K562 (cell line): ENCODE data around the gene INCA1. TPM values are rescaled to one million over a fixed set of nuclear protein-coding genes. Genes with fewer than 3 reads are reported as not detected.

ENCODE experiments used
- CBFB ChIP-seq: sonication (generic); formaldehyde crosslinking; IDR thresholded peaks from 2 replicates; pipeline ENCODE4 v1.4.0; 2020; ENCODE audit warnings: mild to moderate bottlenecking, missing genetic modification reagents
- CREM ChIP-seq: IDR thresholded peaks from 2 replicates; pipeline ENCODE4 v1.6.1; 2014; ENCODE audit warnings: antibody characterized with exemption, low read depth
- ELF4 ChIP-seq: fragments of 450-650 bp; formaldehyde crosslinking; IDR thresholded peaks from 2 replicates; pipeline ENCODE4 v1.4.0; 2022; ENCODE audit warnings: missing genetic modification characterization
- GTF3C2 ChIP-seq: IDR thresholded peaks from 3 replicates; pipeline ENCODE4 v1.6.1; 2011; ENCODE audit warnings: borderline replicate concordance, mild to moderate bottlenecking, moderate library complexity; ENCODE audit not compliant: insufficient read length; ENCODE audit errors: extremely low read depth
- HOMEZ ChIP-seq: fragments of 250-450 bp; sonication (Bioruptor Pico); IDR thresholded peaks from 2 replicates; pipeline ENCODE4 v1.4.0; 2020; ENCODE audit warnings: mild to moderate bottlenecking, moderate library complexity
- MECOM ChIP-seq: fragments of 250-450 bp; sonication (Bioruptor Pico); IDR thresholded peaks from 2 replicates; pipeline ENCODE4 v1.8.0; 2022; ENCODE audit warnings: inconsistent platforms
- NFIC ChIP-seq: fragments of 450-650 bp; IDR thresholded peaks from 2 replicates; pipeline ENCODE4 v1.6.1; 2017; ENCODE audit warnings: mild to moderate bottlenecking, inconsistent platforms
- SMARCA5 ChIP-seq: fragments of 450-650 bp; IDR thresholded peaks from 2 replicates; pipeline ENCODE4 v1.6.1; 2016
- SMC3 ChIP-seq: conservative IDR thresholded peaks from 2 replicates; pipeline ENCODE4 v1.6.1; 2011; ENCODE audit warnings: low read depth, low read length, improper control_type of control experiment; ENCODE audit not compliant: insufficient read depth
- SNAPC5 ChIP-seq: fragments of 250-450 bp; sonication (Bioruptor Pico); IDR thresholded peaks from 2 replicates; pipeline ENCODE4 v1.8.0; 2021; ENCODE audit warnings: moderate library complexity, mild to moderate bottlenecking, inconsistent platforms
- TCF7L2 ChIP-seq: fragments of 150-350 bp; IDR thresholded peaks from 2 replicates; pipeline ENCODE4 v1.6.1; 2016; ENCODE audit warnings: low read depth, mild to moderate bottlenecking, low read length, moderate library complexity
- ZNF121 ChIP-seq: sonication (generic); formaldehyde crosslinking; conservative IDR thresholded peaks from 2 replicates; pipeline ENCODE4 v1.8.0; 2022; ENCODE audit warnings: missing genetic modification reagents
- ZNF318 ChIP-seq, 2 experiments: fragments of 450-650 bp; IDR thresholded peaks; 2 replicates each; pipeline ENCODE4 v1.6.1; 2016; ENCODE audit warnings: mild to moderate bottlenecking in 2 of 2, borderline replicate concordance in 1 of 2, low read depth in 1 of 2, moderate library complexity in 1 of 2
- ZSCAN32 ChIP-seq: fragments of 450-650 bp; formaldehyde crosslinking; IDR thresholded peaks from 2 replicates; pipeline ENCODE4 v1.4.0; 2020; ENCODE audit warnings: mild to moderate bottlenecking, moderate library complexity
- polyA plus RNA-seq, 8 experiments: library from polyadenylated mRNA; depleted of rRNA in 4 of 8; stranded (reverse) in 5 of 8; unstranded in 3 of 8; fragments of >200 nt; fragmentation: Nextera tagmentation in 2 of 8; fragmentation: Illumina TruSeq in 1 of 8; extraction: Ambion mirVana in 2 of 8; extraction: Trizol in 1 of 8; gene quantifications; 2 replicates each; pipeline versions ENCODE4 v1.2.1 to v1.2.3, GENCODE V29; 2011 to 2014; ENCODE audit warnings: inconsistent platforms in 1 of 8, missing spikeins in 1 of 8
- total RNA-seq, 7 experiments: library from RNA; depleted of rRNA in 6 of 7; stranded (reverse); fragments of >200 nt in 6 of 7; fragmentation: Illumina TruSeq in 2 of 7; extraction: Trizol in 2 of 7; gene quantifications; 2 replicates each; pipeline versions ENCODE4 v1.2.1 to v1.2.3, GENCODE V29; 2011 to 2021; ENCODE audit warnings: low replicate concordance in 1 of 7

INCA1 gene
- total and polyA plus RNA-seq, 9 of the 15 experiments (the other 6 are each of a cell fraction or from before 2014, with no cell fraction given), result 0.08 to 0.50 (median 0.13) TPM; not detected in 4

DNA sequence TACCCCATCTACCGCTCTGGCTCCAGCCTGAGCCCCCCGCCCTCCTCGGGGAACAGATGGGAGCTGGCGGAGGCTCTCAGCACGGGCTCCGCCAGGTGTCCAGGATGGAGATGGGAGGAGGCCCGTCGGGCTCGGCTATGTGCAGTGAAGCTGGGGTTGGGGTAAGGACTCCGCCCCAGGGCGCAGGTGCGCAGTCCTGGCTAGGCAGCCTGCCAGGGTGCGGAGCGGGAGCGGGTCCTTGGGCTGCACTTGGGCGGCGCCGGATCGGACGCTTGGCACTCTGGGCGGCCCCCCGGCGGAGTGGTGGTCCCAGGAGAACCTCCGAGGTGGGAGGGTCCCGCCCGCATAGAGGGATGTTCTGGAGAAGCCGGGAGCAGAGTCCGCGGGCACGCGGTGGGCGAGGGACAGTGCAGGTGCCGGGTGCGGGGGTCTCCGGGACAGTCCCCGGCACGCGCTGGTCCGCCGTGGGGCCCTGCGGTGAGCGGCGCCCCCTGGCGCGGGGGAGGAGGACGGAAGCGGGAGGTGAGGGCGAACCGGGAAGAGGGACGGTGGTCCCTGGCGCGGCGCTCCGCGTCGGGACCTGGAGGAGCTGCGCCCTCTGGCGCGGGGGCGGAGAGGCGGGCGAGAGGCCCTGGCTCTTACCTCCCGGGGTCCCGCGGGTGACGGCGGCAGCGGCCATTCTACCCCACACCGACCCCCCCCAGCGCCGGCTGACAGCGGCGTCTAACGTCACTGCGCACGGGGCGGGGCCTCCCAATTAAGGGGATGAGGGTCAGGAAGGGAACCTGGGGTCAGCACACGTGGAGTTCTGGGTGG is 10.2 kb downstream of the INCA1 start, which contains the start of gene CAMTA2 (continued):
- TF ChIP-seq ELF4 (no peak), HOMEZ (CRISPR knock-in tag) (no peak), CBFB (no peak), SMC3 (no peak), TCF7L2 (no peak), GTF3C2 (no peak), NFIC (peak; percentile 46; the same call in 1 of the 2 replicates), ZNF318 (IDR thresholded peaks at IDR 0.05; ENCODE audit: borderline replicate concordance in 1 of 2, low read depth in 1 of 2) (no peak), ZSCAN32 (no peak), CREM (peak; percentile 87), SMARCA5 (no peak), MECOM (CRISPR knock-in tag) (no peak), ZNF121 (CRISPR knock-in tag) (no peak), SNAPC5 (no peak)
